Mucosa of descending colon (tissue), 3 donors: ENCODE measurements around the gene SLC37A4. TPM values are rescaled to one million over a fixed set of nuclear protein-coding genes. Genes with fewer than 3 reads are reported as not detected.
A peak's percentile ranks its signal among the peaks of the same experiment; 100 is the strongest.
"Not testable (repeated sequence)": the region's sequence is repeated elsewhere in the genome, so short reads cannot be mapped to it uniquely, and the experiment has no call there.

Experiments used
- ATAC-seq: fragments of 200-7000 bp; cut with Tn5 transposase; one replicate; pipeline ENCODE4 v1.9.1; 2020; ENCODE audit warnings: mild to moderate bottlenecking, moderate library complexity
- DNase-seq, 3 donors: peaks; one replicate each; pipeline ENCODE4 v3.0.0-alpha.2; 2020
- H3K36me3 ChIP-seq: fragments of 200-600 bp; one replicate; pipeline ENCODE4 v1.8.0; 2021; ENCODE audit warnings: low read depth, mild to moderate bottlenecking
- H3K4me1 ChIP-seq: fragments of 200-600 bp; one replicate; pipeline ENCODE4 v1.8.0; 2021; ENCODE audit warnings: low read depth, mild to moderate bottlenecking
- H3K4me3 ChIP-seq: fragments of 200-600 bp; one replicate; pipeline ENCODE4 v1.8.0; 2021; ENCODE audit warnings: mild to moderate bottlenecking
- H3K9me3 ChIP-seq: fragments of 200-600 bp; one replicate; pipeline ENCODE4 v1.8.0; 2021; ENCODE audit warnings: mild to moderate bottlenecking
- CTCF ChIP-seq: fragments of 200-600 bp; IDR thresholded peaks from one replicate; pipeline ENCODE4 v1.8.0; 2022; ENCODE audit warnings: antibody characterized with exemption, mild to moderate bottlenecking
- intact Hi-C, 2 donors: fragments of 100-400 bp; cut with DNase I in 1 of 2; cut with micrococcal nuclease in 1 of 2; formaldehyde crosslinking; loops; one replicate each; pipeline versions ENCODE4 v1.11.0 to v1.11.1; 2022; cut with DNase I, micrococcal nuclease
- total RNA-seq, 3 donors: library from RNA; stranded (reverse); fragmentation: NEBNext Ultra II Directional in 2 of 3; extraction: Animal tissue kit (Norgen Biotek cat#: 25700) in 2 of 3; gene quantifications; one replicate each; pipeline versions ENCODE4 v1.2.1 to v1.2.4, GENCODE V29; 2021 to 2023
- donor health status: DM: no; HTN: no; CAD: no; lungs with moderate emphysema.
- donor health status: DM: no; HTN: no; CAD: no.
- donor health status: DM: no; HTN: yes; CAD: no.

The SLC37A4 gene
- total RNA-seq, 3 donors from 2014 or later = 23.3 to 70.8 (median 57.0) TPM

- no peak for DNase-seq
- H3K9me3 ChIP-seq = no peaks in the 10 kb centered on the region
- no peak for TF ChIP-seq CTCF
- H3K4me1 ChIP-seq = no peaks in the 10 kb centered on the region
- no peaks in the 10 kb centered on the region for H3K36me3 ChIP-seq
- ATAC-seq = no peak
- no peak overlapping the region for H3K4me3 ChIP-seq
- intact Hi-C loops = no loop called here
Observed at GRCh38 chr11:119038884-119039283, 8.2 kb upstream of the SLC37A4 start.

GRCh38 chr11:119034813-119035212, 4.1 kb upstream of the SLC37A4 start:
- no peak overlapping the region for H3K4me3 ChIP-seq
- no peak for TF ChIP-seq CTCF
- no peak for ATAC-seq
- intact Hi-C loops = no loop called here
- H3K4me1 ChIP-seq = peaks cover 8% of the 10 kb centered on the region
- H3K9me3 ChIP-seq = no peaks in the 10 kb centered on the region
- no peak for DNase-seq
- H3K36me3 ChIP-seq = no peaks in the 10 kb centered on the region

GRCh38 chr11:119033421-119033820, 2.7 kb upstream of the SLC37A4 start:
- intact Hi-C loops, H3K9me3 ChIP-seq, DNase-seq: not testable (repeated sequence)

GRCh38 chr11:119031912-119032280, 1.2 kb upstream of the SLC37A4 start:
- no peaks in the 10 kb centered on the region for H3K36me3 ChIP-seq
- ATAC-seq (no peak), DNase-seq (no peak)
- TF ChIP-seq CTCF = no peak
- no peak overlapping the region for H3K4me3 ChIP-seq
- peaks cover 35% of the 10 kb centered on the region for H3K4me1 ChIP-seq
- no peaks in the 10 kb centered on the region for H3K9me3 ChIP-seq
- intact Hi-C loops = no loop called here

More at GRCh38 chr11:119033421-119033820, 2.7 kb upstream of the SLC37A4 start:
- not testable (repeated sequence) for ATAC-seq, H3K4me3 ChIP-seq, H3K36me3 ChIP-seq
- peaks cover 20% of the 10 kb centered on the region for H3K4me1 ChIP-seq

GRCh38 chr11:119030029-119030328, 698 bp downstream of the SLC37A4 start:
- TF ChIP-seq CTCF = no peak
- intact Hi-C loops = no loop called here
- no peak for DNase-seq
- H3K9me3 ChIP-seq = no peaks in the 10 kb centered on the region
- peak overlapping the region; percentile 51 for H3K4me3 ChIP-seq
- ATAC-seq = no peak
- H3K4me1 ChIP-seq = peaks cover 38% of the 10 kb centered on the region
- H3K36me3 ChIP-seq = no peaks in the 10 kb centered on the region

GRCh38 chr11:119029340-119030028, 1.2 kb downstream of the SLC37A4 start:
- peak; percentile 70 for ATAC-seq
- DNase-seq = peak; percentile 71 to 85 (median 80)
- intact Hi-C loops = no loop called here
- H3K4me1 ChIP-seq = peaks cover 38% of the 10 kb centered on the region
- no peaks in the 10 kb centered on the region for H3K9me3 ChIP-seq
- no peak for TF ChIP-seq CTCF
- no peaks in the 10 kb centered on the region for H3K36me3 ChIP-seq
- peak overlapping the region; percentile 51 for H3K4me3 ChIP-seq
